CD4-positive, alpha-beta T cell treated with Interleukin-15 for 1 hour (primary cell): ENCODE data around the gene B4GALNT1.
"Not testable (repeated sequence)": the region's sequence is repeated elsewhere in the genome, so short reads cannot be mapped to it uniquely, and the experiment has no call there.

ENCODE experiments used
- DNase-seq: peaks from one replicate; pipeline ENCODE4 v3.0.0-alpha.2; 2020

The B4GALNT1 gene

DNA sequence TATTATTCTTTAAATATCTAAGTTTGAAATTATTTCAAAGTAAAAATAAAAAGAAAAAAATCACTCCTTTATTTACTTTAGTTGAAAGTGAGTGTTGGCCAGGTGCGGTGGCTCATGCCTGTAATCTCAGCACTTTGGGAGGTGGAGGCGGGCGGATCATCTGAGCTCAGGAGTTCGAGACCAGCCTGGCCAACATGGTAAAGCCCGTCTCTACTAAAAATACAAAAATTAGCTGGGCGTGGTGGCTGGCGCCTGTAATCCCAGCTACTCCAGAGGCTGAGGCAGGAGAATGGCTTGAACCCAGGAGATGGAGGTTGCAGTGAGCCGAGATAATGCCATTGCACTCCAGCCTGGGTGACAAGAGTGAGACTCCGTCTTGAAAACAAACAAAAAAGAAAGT is 3.7 kb upstream of the B4GALNT1 start:
- not testable (repeated sequence) for DNase-seq

DNA sequence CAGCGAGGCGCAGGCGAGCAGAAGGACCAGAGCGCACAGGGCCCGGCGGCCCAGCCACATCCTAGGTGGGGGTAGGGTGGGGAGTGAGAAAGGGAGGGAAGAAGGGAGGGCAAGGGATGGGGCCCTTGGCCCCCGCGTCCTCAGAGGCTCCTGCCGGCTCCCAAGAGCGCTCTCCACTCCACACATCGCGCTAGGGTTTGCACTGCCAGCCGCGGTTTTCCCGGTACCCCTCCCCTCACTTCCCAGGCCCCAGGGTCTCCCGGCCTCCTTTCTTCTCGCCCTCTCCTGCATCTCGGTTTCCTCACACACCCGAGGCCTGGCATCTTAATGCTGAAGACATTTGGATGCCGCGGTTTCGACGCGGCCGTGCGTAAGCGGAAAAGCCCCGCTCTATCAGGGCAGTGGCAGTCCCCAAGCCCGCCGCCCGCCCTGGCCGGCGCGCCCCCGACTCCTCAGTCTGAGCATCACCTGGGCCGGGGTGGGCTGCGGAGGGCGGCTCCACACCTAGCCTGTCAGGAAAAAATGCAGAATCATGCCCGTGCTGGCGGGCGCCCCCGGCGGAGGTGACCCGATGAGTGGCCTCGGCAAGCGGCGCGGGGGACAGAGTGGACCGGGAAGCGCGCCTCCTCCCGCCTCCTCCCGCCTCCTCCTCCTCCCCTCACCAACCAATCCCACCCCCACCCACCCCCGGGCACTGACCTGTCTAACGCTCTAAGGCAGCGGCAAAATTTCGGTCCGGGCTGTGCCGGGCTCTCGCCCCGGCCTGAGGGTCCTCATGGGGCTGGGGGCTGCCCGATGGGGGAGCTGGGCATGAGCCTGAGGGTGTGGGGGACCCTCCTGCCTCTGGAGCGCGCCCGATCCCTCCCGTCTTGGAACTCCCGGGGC is 686 bp downstream of the B4GALNT1 start:
- no peak for DNase-seq

DNA sequence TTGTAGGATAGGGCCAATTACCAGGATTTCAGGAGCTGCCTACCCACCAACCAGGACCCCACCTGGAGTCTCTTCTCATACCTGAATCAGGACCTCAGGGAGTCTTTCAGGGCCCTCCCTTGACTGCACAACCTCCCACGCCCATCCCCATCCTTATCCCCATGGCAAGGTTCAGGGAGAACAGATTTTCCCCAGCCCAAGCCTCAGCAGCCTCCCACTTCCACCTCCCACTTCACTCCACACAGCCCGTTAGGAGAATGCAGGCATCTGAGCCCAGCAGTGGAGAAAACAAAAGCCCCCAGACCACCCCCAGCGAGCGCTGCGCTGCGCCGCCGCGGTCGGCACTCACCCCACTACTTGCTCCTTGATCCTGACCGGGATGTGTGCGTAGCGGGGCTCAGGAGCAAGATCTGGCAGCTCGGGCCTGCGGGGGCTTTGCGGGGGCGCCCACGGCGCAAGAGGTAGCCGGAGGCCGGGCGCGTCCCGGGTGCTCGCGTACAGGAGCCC is 1.4 kb downstream of the B4GALNT1 start:
- DNase-seq: no peak

GRCh38 chr12:57630891-57631433 is 2.0 kb downstream of the B4GALNT1 start:
- DNase-seq: no peak

- DNase-seq: no peak
These were observed 3.0 kb downstream of the B4GALNT1 start for GRCh38 chr12:57629897-57630471.

DNA sequence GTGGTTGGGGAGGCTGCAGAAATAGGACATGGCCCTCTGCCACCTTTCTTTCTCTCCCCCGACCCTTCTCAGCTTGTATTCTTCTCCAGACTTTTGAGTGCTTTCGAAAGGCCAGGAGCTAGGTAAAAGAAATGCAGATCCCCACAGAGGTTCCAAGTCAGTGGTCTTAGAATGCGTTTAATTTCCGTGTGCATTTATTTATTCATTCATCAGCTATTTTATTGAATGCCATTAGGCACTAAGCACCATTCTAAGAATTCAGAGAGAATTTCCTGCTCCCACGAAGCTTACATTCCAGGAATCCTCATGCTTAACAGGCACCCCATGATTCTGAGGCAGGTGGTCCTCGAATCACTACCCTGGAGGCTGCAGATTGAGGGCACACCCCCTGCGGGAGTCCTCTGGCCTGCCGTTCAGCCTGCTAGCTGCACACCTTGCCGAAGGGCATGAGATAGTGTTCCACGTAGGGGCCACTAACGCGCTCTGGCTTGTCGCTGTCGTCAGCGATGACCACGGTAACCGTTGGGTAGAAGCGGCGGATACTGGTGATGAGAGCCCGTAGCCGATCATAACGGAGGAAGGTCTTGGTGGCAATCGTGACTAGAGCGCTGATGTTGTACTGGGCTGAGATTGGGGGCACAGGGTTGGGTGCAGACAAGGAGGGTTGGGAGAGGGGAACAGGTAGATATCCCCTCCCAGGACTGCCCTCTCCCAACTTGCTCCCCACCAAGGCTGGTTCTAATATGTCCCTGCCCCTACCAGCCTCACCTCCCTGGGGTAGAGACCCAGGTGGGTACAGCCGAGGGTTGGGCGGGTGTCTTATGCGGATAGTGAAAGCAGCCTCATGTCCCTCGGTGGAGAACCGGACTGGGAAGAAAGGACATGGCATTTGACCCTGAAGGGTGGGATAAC is 4.5 kb downstream of the B4GALNT1 start:
- DNase-seq: no peak

DNA sequence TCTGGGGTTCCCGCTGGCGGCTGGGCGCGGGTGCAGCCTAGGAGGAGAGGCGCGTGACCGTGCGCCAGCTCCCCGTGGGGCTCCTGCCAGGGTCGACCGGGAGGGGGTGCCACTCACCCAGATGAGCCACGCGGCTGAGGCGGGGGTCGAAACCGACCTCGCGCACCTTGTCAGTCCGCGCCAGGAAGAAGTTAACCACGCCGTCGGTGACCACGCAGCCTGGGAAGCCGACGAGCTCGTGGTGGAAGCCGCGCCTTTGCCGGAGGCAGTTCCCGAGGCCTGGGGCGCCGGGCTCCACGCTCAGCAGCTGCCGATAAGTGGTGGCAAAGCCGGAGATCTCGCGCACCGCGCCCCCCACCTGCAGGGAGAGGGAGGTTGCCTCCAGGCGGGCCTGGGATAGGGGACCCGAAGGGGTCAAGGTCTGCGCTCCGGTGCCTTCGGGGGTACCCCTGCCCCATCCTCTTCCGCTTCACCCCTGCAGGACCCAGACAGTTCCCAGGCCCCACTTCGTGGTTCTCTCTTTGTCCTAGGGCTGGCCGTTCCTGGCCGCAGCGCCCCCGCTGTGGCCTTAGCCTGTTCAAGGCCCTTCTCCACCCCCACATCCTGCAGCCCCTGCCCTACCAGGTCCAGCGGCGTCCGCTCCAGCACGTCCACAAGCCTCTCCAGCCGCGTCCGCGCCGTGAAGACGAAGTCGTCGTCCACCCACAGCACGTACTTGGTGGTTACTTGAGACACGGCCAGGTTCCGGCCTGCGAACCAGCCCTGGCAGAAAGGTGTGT is 5.3 kb downstream of the B4GALNT1 start:
- DNase-seq: no peak

DNA sequence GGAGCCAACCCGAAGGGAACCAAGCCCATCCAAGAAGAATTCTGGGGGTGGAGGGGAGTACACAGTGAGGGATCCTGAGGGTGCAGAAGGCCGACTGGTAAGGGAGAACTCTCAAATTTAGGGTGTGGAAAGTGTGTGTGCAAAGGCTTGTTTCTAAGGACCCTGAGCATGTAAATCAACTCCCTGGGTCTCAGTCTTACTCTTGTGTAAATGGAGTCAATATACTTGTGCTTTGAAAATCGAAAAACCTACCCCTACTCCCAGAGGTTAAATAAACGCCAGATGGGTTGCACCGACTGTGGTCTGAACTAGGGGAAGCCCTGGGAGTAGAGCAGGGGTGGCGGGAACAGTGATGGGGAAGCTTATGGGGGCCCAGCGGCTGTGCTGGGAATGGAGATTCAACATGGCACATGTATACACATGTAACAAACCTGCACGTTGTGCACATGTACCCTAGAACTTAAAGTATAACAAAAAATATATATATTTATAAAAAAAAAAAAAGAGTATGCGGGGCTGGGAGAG is 6.0 kb downstream of the B4GALNT1 start:
- DNase-seq: no peak

GRCh38 chr12:57626111-57626920 is 6.7 kb downstream of the B4GALNT1 start:
- no peak for DNase-seq

DNA sequence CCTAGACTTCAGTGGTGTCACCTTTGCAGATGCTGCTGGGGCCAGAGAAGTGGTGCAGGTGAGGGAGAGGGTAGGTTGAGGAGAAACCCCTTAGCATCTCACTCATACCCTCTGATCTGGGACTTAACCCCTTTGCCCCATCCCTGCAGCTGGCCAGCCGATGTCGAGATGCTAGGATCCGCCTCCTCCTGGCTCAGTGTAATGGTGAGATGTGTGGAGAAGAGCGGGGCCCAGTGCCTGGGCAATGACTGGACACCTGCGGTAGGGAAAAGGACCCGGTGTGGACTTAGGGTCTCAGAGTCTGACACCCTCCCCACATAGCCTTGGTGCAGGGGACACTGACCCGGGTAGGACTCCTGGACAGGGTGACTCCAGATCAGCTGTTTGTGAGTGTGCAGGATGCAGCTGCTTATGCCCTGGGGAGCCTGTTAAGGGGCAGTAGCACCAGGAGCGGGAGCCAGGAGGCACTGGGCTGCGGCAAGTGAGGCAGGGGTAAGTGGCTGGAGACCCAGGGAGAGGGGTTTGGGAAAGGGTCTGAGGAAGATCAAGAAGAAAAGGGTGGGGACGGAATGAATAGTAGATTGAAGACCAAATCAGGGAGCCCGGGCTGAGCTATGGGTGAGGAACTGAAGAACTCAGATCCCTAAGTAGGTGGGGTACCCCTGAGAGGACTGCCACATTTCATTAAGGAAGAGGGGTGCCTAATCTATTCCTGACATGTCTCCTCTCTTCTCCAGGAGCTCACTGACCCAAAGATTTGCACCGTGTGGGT is 7.6 kb downstream of the B4GALNT1 start:
- DNase-seq: no peak

DNA sequence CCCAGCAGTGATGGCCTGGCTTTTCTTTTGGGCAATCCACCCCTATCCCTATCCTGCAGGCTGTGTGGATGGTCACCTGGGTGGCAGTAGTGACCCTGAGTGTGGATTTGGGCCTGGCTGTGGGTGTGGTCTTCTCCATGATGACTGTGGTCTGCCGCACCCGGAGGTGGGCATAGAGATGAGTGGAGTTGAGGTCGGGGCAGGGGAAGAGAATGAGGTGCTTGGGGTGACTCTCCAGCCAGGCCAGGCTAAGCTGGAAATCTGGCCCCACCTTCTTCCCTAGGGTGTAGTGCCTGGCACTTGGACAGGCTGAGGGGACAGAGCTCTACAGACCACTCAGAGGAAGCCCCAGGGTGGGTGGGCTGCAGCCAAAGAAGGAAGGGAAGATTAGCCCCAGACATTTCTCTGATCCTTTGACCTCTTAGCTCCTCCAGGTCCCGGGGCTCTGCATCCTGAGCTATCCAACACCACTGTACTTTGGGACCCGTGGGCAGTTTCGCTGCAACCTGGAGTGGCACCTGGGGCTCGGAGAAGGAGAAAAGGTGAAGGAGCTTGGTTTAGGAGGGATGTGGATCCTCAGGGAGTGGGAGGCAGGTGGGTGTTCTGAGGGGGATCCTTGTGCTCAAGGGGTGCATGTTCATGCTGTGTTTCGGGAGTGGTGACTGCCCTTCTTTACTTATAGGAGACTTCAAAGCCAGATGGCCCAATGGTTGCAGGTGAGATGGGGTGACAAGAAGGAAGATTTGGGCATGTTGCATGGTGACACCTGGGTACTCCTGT is 8.4 kb downstream of the B4GALNT1 start:
- DNase-seq: no peak

DNA sequence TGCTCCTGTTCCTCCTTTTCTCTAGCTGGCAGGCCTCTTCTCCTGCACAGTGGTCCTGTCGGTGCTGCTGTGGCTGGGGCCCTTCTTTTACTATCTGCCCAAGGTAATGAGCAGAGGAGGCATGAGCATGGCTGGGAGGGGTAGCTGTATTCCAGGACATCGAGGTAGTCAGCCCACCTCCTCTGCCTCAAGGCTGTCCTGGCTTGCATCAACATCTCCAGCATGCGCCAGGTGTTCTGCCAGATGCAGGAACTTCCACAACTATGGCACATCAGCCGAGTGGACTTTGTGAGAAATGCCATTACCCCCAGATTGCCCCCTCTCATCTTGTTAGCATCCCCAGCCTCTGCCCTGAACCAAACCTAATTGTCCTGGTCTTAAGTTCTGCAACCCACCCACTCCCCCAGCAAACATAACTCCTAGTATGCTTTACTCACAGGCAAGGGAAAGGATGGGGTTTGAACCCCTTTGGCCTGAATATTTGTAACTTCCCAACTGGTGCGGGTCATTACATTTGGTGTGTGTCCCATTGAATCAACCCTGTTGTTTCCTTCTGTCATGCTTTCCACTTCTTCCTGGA is 9.1 kb downstream of the B4GALNT1 start:
- DNase-seq: no peak

DNA sequence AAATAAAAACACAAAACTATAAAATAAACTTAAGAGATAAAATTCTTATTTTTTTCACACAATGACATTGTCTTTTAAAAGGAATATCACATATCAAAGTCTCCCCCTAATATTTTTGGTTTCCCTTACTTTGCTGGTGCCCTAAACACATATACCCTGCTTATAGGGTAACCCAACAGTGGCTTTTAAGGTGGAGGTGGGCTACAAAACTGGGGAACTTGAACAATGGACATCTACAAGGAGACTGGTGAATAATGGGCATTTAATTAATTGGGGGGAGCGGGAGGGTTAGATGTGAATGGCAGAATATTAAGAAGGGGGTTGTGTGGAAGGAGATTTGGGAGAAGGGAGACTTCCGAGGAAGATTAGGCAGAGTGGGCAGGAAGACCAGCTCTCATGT is 9.6 kb downstream of the B4GALNT1 start:
- DNase-seq: no peak

GRCh38 chr12:57622293-57623245 is 10.4 kb downstream of the B4GALNT1 start:
- DNase-seq: no peak

DNA sequence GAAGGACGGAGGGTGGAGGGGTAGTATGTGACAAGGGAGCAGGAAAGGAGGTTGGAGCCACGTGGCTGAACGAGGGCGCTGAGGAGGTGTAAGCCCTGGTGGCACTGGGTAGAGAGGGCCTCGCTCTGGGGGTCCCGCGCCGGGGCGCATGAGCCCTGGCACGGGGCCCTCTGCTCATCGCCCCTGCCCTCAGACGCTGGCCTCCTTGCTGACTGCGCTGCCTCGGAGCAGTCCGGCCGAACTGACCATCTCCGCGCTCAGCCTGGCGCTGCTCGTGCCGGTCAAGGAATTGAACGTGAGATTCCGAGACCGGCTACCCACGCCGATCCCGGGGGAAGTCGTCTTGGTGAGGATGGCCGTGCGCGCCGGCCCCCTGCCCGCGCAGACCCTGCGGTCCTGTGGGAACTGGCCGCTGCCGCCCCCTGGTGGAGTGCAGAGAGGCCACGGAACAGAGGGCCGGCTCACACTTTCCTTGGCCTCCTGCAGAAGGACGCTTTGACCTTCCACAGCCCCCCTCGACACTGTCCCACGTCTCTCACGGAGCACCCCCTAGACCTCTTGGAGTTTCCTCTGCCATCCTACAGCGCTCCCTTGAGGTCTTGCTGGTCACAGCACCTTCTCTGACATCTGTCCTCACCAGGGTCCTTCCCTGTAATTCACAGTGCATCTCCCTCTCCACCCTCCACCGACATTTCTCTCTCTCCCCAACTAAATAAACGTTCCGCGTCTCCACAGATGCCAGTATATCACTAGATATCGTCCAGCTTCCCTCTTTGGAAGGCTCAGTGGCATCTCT is 11.3 kb downstream of the B4GALNT1 start:
- peak; percentile 46 for DNase-seq

DNA sequence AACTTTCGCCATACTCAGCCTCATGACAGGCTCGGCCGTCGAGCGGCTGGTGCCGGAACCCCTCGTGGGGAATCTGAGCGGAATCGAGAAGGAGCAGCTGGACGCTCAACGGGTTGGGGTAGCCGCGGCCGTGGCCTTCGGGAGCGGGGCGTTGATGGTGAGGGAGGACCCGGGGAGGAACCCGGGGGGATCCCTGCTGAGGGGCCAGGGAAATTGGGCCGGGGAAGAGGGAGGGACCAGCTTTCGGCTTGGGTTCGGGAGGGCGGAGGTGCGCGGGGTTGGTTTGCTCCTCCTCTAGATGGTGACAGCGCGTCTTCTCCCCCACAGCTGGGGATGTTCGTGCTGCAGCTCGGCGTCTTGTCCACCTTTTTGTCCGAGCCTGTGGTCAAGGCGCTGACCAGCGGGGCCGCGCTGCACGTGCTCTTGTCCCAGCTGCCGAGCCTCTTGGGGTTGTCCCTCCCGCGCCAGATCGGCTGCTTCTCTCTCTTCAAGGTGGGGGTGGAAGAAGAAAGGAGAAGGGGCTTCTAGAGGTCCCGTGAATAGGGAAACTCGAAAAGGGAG is 12.0 kb downstream of the B4GALNT1 start:
- DNase-seq: no peak
